HFFc6 (cell line): ENCODE measurements around the gene PRF1. TPM values are rescaled to one million over a fixed set of nuclear protein-coding genes. Genes with fewer than 3 reads are reported as not detected.

Experiments
- DNase-seq: peaks from one replicate; pipeline ENCODE4 v3.0.0-alpha.2; 2018
- H3K27ac Mint-ChIP-seq: 2 replicates; pipeline ENCODE4 v1.8.0; 2020; ENCODE audit warnings: mild to moderate bottlenecking, mixed read lengths
- H3K27me3 Mint-ChIP-seq: 2 replicates; pipeline ENCODE4 v1.8.0; 2021; ENCODE audit warnings: mild to moderate bottlenecking, moderate library complexity, mixed read lengths; ENCODE audit not compliant: insufficient read depth
- H3K36me3 Mint-ChIP-seq: 2 replicates; pipeline ENCODE4 v1.8.0; 2021; ENCODE audit warnings: low read depth, mixed read lengths
- H3K4me1 Mint-ChIP-seq: 2 replicates; pipeline ENCODE4 v1.8.0; 2020; ENCODE audit warnings: low read depth, mixed read lengths
- H3K4me3 Mint-ChIP-seq: 2 replicates; pipeline ENCODE4 v1.8.0; 2020; ENCODE audit warnings: mild to moderate bottlenecking, moderate library complexity, mixed read lengths
- H3K9me3 Mint-ChIP-seq: 2 replicates; pipeline ENCODE4 v1.8.0; 2020; ENCODE audit warnings: mild to moderate bottlenecking, mixed read lengths
- total RNA-seq, 6 experiments: library from RNA; stranded (reverse); fragmentation: NEBNext Ultra II Directional; extraction: Animal tissue kit (Norgen Biotek cat#: 25700); gene quantifications; 2 replicates in 1 of 6; 3 replicates in 5 of 6; pipeline ENCODE4 v1.2.3, GENCODE V29; 2021
- TF ChIP-seq, protein P1 (sequence below): fragments of 200-600 bp; sonication (generic); IDR thresholded peaks from 2 replicates; pipeline ENCODE4 v1.5.0; 2021; ENCODE audit warnings: antibody characterized with exemption, mild to moderate bottlenecking

PRF1 gene
- total RNA-seq, 6 experiments from 2014 or later: not detected

DNA sequence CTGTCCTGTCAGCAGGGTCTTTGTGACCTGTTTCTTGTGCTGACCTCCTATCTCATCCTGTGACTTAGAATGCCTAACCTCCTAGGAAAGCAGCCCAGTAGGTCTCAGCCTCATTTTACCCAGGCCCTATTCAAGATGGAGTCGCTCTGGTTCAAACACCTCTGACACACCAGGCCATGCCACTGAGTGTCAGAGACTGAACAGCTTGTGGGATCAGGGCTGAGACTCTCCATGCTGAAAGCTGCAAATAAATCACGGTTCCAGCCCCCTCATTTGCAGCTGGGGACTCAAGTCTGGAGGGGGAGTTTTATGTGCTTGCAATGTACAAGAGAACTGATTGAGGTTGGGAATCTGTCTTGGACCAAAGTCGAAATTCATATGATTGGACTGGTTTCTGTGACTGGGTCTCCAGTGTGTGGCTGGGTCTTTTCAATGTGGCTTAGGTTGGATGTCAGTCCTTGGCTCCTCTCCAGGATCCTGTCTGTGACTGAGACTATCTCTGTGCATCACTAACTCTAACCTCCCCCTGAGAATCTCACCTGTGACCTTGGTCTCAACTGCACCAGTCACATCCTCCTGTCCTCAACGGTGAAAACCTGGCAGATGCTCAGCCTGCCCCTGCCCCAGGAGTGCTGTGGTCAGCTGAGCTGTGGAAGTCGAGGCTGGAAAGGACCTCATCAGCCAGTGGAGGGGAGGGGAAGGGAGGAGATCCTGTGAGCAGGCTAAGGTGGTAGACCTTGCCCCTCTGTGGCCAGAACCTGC is 11.7 kb downstream of the PRF1 start:
- no peak for DNase-seq
- peaks cover 55% of the 10 kb centered on the region for H3K27me3 Mint-ChIP-seq
- TF ChIP-seq, protein P1, sequence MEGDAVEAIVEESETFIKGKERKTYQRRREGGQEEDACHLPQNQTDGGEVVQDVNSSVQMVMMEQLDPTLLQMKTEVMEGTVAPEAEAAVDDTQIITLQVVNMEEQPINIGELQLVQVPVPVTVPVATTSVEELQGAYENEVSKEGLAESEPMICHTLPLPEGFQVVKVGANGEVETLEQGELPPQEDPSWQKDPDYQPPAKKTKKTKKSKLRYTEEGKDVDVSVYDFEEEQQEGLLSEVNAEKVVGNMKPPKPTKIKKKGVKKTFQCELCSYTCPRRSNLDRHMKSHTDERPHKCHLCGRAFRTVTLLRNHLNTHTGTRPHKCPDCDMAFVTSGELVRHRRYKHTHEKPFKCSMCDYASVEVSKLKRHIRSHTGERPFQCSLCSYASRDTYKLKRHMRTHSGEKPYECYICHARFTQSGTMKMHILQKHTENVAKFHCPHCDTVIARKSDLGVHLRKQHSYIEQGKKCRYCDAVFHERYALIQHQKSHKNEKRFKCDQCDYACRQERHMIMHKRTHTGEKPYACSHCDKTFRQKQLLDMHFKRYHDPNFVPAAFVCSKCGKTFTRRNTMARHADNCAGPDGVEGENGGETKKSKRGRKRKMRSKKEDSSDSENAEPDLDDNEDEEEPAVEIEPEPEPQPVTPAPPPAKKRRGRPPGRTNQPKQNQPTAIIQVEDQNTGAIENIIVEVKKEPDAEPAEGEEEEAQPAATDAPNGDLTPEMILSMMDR: no peak
- H3K9me3 Mint-ChIP-seq: no peaks in the 10 kb centered on the region
- H3K36me3 Mint-ChIP-seq: no peaks in the 10 kb centered on the region
- no peak overlapping the region for H3K27ac Mint-ChIP-seq
- no peak overlapping the region for H3K4me3 Mint-ChIP-seq
- no peaks in the 10 kb centered on the region for H3K4me1 Mint-ChIP-seq

DNA sequence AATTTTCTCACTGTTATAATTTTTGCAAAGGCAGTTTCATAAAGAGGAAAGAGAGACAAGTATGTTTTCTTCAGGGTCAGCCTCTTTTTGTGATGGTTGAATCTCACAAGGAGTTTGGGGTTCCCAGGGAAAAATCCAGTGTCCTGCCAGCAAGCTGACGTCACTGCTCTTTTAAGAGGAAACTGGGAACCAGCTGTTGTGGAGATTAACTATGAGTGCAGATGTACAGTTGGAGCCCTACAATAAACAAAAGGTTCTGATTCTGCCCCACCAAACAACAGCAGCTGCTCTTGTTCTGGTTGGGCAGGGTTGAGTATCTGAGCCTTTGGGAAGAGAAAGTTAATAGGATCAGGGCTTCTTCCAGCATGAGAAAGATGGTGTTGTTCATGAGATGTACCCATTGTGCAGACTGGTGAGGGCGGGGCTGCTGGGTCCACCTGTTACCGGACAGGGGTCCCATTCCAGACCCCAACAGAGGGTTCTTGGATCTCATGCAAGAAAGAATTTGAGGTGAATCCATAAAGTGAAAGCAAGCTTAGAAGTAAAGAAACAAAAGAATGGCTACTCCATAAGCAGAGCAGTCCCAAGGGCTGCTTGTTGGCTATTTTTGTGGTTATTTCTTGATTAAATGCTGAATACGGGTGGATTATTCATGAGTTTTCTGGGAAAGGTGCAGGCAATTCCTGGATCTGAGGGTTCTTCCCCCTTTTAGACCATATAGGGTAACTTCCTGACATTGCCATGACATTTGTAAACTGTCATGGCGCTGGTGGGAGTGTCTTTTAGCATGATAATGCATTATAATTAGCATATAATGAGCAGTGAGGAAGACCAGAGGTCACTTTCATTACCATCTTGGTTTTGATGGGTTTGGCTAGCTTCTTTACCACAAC is 12.5 kb downstream of the PRF1 start:
- Mint-ChIP-seq H3K9me3 (no peaks in the 10 kb centered on the region), H3K27ac (no peak overlapping the region), H3K4me1 (no peaks in the 10 kb centered on the region), H3K36me3 (no peaks in the 10 kb centered on the region), H3K4me3 (no peak overlapping the region), H3K27me3 (peaks cover 51% of the 10 kb centered on the region)
- TF ChIP-seq, protein P1: no peak
- no peak for DNase-seq

DNA sequence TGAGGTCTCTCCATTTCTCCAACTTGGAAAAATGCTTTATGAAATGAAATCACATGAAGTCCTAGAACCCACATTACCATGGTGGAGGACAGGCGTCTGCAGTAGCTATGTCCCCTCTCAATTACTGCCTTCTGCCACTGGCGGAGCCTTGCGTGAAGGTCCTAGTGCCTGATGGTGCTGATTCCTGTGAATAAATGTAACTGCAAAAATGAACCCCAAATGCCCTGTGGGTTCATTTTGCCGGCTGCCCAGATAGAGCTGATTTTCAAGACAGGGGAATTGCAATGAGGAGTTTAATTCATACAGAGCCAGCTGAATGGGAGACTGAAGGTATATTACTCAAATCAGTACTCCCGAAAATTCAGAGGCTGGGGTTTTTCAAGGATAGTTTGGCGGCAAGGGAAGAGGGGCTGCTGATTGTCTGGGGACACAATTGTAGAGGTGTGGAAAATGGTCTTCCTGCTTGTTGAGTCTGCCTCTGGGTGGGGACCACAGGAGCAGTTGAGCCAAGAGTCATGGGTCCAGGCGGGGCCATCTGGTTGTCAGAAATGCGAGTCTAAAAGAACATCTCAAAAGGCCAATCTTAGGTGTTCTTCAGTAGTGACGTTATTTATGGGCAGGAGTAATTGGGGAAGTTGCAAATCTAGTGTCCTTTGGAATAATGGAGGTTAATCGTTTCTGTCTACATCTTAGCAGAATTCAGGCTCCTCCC is 13.5 kb downstream of the PRF1 start:
- Mint-ChIP-seq H3K9me3 (no peaks in the 10 kb centered on the region), H3K27ac (no peak overlapping the region), H3K4me1 (no peaks in the 10 kb centered on the region), H3K27me3 (peaks cover 56% of the 10 kb centered on the region), H3K4me3 (no peak overlapping the region), H3K36me3 (no peaks in the 10 kb centered on the region)
- DNase-seq: no peak
- TF ChIP-seq, protein P1: no peak

DNA sequence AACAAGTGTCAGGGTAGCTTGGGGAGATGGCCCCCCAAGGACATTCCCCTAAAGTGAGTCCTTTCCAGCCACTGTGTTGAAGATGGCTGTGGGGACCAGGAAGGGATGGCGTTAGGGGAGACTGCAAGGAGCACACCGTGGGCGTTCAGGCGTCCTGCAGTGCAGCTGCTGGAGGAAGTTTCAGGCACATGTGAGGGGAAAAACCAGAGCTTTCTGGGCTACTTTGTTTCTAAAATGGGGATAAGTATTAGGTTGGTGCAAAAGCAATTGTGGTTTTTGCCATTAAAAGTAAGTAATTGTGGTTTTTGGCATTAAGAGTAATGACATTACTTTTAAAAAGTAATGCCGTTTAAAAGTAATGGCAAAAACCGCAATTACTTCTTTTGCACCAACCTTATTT is 14.3 kb downstream of the PRF1 start:
- no peaks in the 10 kb centered on the region for H3K9me3 Mint-ChIP-seq
- no peak overlapping the region for H3K27ac Mint-ChIP-seq
- H3K36me3 Mint-ChIP-seq: no peaks in the 10 kb centered on the region
- H3K27me3 Mint-ChIP-seq: peaks cover 55% of the 10 kb centered on the region
- no peak overlapping the region for H3K4me3 Mint-ChIP-seq
- no peak for DNase-seq
- no peaks in the 10 kb centered on the region for H3K4me1 Mint-ChIP-seq
- TF ChIP-seq, protein P1: no peak

DNA sequence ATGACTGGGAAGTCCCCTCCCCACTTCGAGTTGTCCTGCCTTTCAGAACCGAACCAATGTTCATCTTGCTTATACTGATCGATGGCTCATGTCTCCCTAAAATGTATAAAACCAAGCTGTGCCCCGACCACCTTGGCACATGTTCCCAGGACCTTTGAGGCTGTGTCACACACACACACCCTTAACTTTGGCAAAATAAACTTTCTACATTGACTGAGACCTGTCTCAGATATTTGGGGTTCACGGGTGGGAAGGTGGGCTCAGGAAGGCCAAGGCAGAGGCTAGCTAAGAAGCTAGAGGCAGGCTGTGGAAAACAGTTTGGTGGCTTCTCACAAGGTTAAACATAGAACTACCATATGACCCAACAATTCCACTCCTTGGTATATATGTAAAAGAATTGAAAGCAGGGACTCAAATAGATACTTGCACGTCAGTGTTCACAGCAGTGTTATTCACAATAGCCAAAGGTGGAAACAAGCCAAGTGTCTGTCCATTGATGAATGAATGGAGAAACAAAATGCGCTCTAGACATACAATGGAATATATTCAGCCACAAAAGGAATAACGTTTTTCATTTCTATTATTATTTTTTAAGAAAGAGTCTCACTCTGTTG is 15.4 kb downstream of the PRF1 start:
- Mint-ChIP-seq H3K4me3 (no peak overlapping the region), H3K27me3 (peaks cover 48% of the 10 kb centered on the region), H3K9me3 (no peaks in the 10 kb centered on the region), H3K27ac (no peak overlapping the region), H3K36me3 (no peaks in the 10 kb centered on the region), H3K4me1 (no peaks in the 10 kb centered on the region)
- DNase-seq: no peak
- TF ChIP-seq, protein P1: no peak
